Body of pancreas (tissue), 4 donors: Measurements from ENCODE around the gene EPOP.

ENCODE experiments used
- POLR2A ChIP-seq, 3 donors: fragments of 450-650 bp; IDR thresholded peaks; one replicate each; pipeline ENCODE4 v1.6.1; 2016; ENCODE audit warnings: antibody characterized with exemption in 3 of 3, mild to moderate bottlenecking in 2 of 3
- TF ChIP-seq, protein P1 (sequence below), 7 experiments: fragments of 450-650 bp in 4 of 7; fragments of 200-600 bp in 3 of 7; sonication (generic) in 3 of 7; IDR thresholded peaks; one replicate each; pipeline ENCODE4 v1.5.1; 2016 to 2019; ENCODE audit warnings: antibody characterized with exemption in 7 of 7

DNA sequence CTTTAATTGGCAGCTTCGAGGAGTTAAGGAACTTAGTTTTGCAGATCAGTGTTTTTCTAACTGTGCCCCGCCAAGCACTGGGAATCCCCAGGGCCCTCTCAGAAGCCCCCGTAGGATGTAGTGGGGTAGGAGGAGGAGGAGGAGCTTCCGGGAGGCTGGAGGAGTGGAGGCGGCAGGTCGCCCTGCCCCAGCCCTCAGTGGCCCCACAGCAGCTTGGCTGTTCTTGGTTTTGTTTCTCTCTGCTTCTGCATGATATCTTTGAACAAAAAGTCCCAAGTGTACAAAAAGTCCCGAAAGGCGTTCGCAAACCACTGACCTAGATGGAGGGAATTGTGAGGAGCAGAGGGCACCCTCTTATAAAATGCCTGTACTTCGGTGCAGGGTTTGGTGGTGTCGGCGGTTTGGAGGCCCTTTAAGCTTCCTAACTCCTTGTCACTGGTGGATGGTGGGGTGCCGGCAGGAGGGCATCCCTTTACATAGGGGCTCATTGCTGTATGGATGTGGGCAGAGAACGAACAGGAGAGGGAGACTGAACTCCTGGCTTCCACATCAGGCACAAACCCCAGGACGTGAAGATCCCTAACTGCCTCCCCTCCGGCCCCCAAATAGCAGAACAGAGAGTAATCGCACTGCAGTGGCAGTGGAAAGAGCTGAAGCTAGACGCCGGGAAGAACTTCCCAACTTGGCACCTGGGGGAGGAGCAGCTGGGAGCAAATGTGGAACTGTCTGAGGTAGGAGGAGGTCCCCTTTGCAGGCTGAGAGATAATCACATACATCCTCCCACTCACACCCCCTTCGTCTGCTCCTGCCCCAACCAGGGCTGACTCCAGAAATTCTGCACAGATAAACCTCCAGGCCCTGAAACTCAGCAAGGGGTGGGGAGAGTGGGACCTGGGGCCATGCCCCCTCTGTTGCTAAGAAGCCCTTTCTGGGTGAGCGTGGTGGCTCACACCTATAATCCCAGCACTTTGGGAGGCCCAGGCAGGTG is 20.1 kb downstream of the EPOP start:
- TF ChIP-seq, protein P1, sequence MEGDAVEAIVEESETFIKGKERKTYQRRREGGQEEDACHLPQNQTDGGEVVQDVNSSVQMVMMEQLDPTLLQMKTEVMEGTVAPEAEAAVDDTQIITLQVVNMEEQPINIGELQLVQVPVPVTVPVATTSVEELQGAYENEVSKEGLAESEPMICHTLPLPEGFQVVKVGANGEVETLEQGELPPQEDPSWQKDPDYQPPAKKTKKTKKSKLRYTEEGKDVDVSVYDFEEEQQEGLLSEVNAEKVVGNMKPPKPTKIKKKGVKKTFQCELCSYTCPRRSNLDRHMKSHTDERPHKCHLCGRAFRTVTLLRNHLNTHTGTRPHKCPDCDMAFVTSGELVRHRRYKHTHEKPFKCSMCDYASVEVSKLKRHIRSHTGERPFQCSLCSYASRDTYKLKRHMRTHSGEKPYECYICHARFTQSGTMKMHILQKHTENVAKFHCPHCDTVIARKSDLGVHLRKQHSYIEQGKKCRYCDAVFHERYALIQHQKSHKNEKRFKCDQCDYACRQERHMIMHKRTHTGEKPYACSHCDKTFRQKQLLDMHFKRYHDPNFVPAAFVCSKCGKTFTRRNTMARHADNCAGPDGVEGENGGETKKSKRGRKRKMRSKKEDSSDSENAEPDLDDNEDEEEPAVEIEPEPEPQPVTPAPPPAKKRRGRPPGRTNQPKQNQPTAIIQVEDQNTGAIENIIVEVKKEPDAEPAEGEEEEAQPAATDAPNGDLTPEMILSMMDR (IDR thresholded peaks at IDR 0.05), result no peak
- TF ChIP-seq POLR2A (IDR thresholded peaks at IDR 0.05), result no peak
